Stomach smooth muscle (tissue), 2 donors: Measurements from ENCODE around the gene UBFD1.
"Not testable (repeated sequence)": the region's sequence is repeated elsewhere in the genome, so short reads cannot be mapped to it uniquely, and the experiment has no call there.

Source experiments
- H3K27ac ChIP-seq: one replicate; pipeline ENCODE4 v1.7.0; 2013; ENCODE audit warnings: mild to moderate bottlenecking, low read length, inconsistent platforms
- H3K27me3 ChIP-seq, 2 donors: one replicate each; pipeline ENCODE4 v1.7.0; 2013; ENCODE audit warnings: low read length in 2 of 2; ENCODE audit not compliant: insufficient read depth in 2 of 2, control insufficient read depth in 1 of 2
- H3K36me3 ChIP-seq, 2 donors: one replicate each; pipeline ENCODE4 v1.7.0; 2013; ENCODE audit warnings: low read length in 2 of 2; ENCODE audit not compliant: control insufficient read depth in 2 of 2, insufficient read depth in 2 of 2
- H3K4me1 ChIP-seq: one replicate; pipeline ENCODE4 v1.7.0; 2013; ENCODE audit warnings: low read length; ENCODE audit not compliant: control insufficient read depth, insufficient read depth
- H3K4me3 ChIP-seq, 2 donors: one replicate each; pipeline ENCODE4 v1.7.0; 2013; ENCODE audit warnings: low read length in 2 of 2
- H3K9ac ChIP-seq, 2 donors: one replicate each; pipeline ENCODE4 v1.7.0; 2013; ENCODE audit warnings: low read length in 2 of 2, mild to moderate bottlenecking in 1 of 2
- H3K9me3 ChIP-seq, 2 donors: one replicate each; pipeline ENCODE4 v1.7.0; 2013; ENCODE audit warnings: low read length in 2 of 2; ENCODE audit not compliant: control insufficient read depth in 2 of 2
- donor health status: healthy.
- donor health status: Pancreatic carcinoma.

Gene UBFD1

DNA sequence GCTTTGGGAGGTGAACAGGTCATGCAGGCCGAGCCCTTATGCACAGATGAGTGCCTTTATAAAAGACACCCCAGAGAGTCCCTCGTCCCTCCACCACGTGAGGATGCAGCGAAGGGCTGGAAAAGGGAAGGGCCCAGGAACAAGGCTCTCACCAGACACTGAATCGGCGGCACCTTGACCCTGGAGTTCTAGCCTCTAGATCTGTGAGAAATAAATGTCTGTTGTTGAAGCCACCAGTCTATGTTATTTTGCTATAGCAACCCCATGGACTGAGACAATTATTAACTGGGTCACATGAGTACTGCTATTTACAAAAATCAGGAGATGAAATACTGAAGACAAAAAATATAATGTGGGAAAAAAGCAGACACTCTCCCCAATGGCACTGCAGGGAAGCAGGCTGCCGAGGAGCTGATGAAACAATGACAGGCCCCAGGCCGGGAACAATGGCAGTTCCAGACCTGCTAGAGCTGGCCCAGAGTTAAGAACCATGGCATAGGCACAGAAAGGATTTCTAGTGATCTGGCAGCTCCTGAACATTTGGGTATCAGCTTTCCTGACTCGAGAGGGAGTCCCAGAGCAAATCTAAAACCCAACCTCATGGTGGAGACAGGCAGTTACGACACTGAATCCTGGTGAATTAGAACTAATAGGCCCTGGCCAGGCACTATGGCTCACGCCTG lies 29.4 kb upstream of the UBFD1 start:
- Histone ChIP-seq H3K4me1 (no peaks in the 10 kb centered on the region), H3K9ac (no peak overlapping the region), H3K36me3 (peaks cover 29 to 47% of the 10 kb centered on the region in 2 donors), H3K4me3 (no peak overlapping the region), H3K9me3 (no peaks in the 10 kb centered on the region), H3K27me3 (no peaks in the 10 kb centered on the region), H3K27ac (no peak overlapping the region)

- peaks cover 29 to 44% of the 10 kb centered on the region in 2 donors for H3K36me3 ChIP-seq
- no peaks in the 10 kb centered on the region for H3K4me1 ChIP-seq
- no peaks in the 10 kb centered on the region for H3K9me3 ChIP-seq
- H3K9ac ChIP-seq = no peak overlapping the region
- H3K4me3 ChIP-seq = no peak overlapping the region
- H3K27ac ChIP-seq = no peak overlapping the region
- H3K27me3 ChIP-seq = no peaks in the 10 kb centered on the region
Measured at GRCh38 chr16:23528644-23529310, 28.8 kb upstream of the UBFD1 start.

DNA sequence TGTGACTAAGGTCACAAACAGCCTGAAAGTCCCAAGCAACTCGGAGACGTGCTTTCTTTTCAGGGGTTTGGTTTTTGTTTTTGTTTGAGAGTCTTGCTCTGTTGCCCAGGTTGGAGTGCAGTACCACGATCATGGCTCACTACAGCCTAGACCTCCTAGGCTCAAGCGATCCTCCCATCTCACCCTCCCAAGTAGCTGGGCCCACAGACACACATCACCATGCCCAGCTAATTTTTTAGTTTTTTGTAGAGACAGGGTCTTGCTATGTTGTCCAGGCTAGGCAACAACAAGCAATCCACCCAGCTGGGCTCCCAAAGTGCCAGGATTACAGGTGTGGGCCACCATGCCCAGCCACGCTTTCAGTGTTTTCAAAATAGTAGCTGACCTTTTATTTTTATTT lies 27.5 kb upstream of the UBFD1 start:
- peaks cover 32 to 46% of the 10 kb centered on the region in 2 donors for H3K36me3 ChIP-seq
- no peak overlapping the region for H3K9ac ChIP-seq
- H3K4me1 ChIP-seq = no peaks in the 10 kb centered on the region
- H3K4me3 ChIP-seq = no peak overlapping the region
- H3K27me3 ChIP-seq = no peaks in the 10 kb centered on the region
- no peak overlapping the region for H3K27ac ChIP-seq
- no peaks in the 10 kb centered on the region for H3K9me3 ChIP-seq

GRCh38 chr16:23532448-23532847 lies 25.1 kb upstream of the UBFD1 start:
- H3K27ac ChIP-seq = no peak overlapping the region
- H3K4me3 ChIP-seq = no peak overlapping the region
- H3K27me3 ChIP-seq = no peaks in the 10 kb centered on the region
- peaks cover 38 to 49% of the 10 kb centered on the region in 2 donors for H3K36me3 ChIP-seq
- no peak overlapping the region for H3K9ac ChIP-seq
- no peaks in the 10 kb centered on the region for H3K9me3 ChIP-seq
- H3K4me1 ChIP-seq = no peaks in the 10 kb centered on the region

DNA sequence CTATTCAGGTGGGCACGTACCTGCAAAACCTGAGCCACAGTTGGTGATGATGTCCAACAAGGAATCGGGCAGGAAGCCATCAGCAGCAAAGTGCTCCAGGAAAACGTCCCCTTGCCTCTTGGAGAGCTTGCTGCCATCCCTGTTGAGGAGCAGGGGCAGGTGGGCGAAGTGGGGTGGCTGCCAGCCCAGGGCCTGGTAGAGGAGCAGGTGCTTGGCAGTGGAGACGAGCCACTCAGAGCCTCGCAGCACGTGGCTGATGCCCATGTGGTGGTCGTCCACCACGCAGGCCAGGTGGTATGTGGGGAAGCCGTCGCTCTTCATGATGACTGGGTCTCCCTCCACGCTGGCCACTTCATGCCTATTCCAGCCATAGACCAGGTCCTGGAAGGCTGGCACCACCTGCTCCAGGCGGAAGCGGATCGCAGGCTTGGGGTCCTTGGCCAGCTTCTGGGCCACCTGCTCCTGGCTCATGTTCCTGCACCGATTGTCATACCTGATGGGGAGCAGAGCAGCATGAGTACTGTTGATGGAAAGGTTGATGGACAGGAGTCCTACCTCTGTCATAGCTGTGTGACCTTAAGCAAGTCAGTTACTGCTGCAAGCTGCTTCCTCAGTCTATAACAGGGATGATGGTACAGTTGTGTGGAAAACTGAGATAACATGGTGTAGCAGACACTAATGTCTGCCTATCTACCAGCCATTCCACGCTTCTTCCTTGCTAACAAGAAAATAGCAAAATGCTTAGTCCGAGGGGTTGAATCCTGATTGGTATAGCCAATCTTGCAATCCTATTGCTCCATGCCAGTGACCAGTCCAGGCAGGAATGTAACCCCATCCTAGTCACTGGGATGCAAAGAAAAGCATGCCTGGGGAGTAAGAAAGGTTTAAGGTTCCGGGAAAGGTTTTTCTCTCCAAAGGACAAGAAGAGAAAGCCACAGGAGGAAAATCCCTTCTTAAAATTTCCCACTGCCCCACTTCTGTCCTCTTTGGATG lies 22.4 kb upstream of the UBFD1 start:
- no peak overlapping the region for H3K9ac ChIP-seq
- H3K27ac ChIP-seq = no peak overlapping the region
- H3K4me3 ChIP-seq = no peak overlapping the region
- H3K27me3 ChIP-seq = no peaks in the 10 kb centered on the region
- no peaks in the 10 kb centered on the region for H3K9me3 ChIP-seq
- peaks cover 26 to 29% of the 10 kb centered on the region in 2 donors for H3K36me3 ChIP-seq
- no peaks in the 10 kb centered on the region for H3K4me1 ChIP-seq

GRCh38 chr16:23535901-23536300 lies 21.6 kb upstream of the UBFD1 start:
- Histone ChIP-seq H3K4me1 (no peaks in the 10 kb centered on the region), H3K27me3 (no peaks in the 10 kb centered on the region), H3K4me3 (no peak overlapping the region), H3K9me3 (no peaks in the 10 kb centered on the region), H3K27ac (no peak overlapping the region), H3K9ac (no peak overlapping the region), H3K36me3 (peaks cover 29 to 33% of the 10 kb centered on the region in 2 donors)

GRCh38 chr16:23537390-23537789 lies 20.1 kb upstream of the UBFD1 start:
- Histone ChIP-seq H3K27ac (no peak overlapping the region), H3K9me3 (no peaks in the 10 kb centered on the region), H3K9ac (no peak overlapping the region), H3K4me3 (no peak overlapping the region), H3K27me3 (no peaks in the 10 kb centered on the region), H3K4me1 (no peaks in the 10 kb centered on the region), H3K36me3 (peaks cover 24 to 31% of the 10 kb centered on the region in 2 donors)

DNA sequence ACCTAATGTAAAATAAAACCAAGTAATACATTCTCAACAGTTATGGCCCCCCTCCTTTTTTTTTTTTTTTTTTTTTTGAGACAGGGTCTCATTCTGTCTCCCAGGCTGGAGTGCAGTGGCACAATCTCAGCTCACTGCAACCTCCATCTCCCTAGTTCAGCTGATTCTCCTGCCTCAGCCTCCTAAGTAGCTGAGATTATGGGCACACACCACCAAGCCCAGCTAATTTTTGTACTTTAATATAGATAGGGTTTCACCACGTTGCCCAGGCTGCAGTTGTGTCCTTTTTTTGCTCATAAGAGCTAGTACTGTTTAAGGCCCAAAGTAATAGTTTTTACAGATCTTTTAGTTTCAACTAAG lies 18.6 kb upstream of the UBFD1 start:
- Histone ChIP-seq H3K36me3 (peaks cover 26 to 31% of the 10 kb centered on the region in 2 donors), H3K4me1 (no peaks in the 10 kb centered on the region), H3K4me3 (no peak overlapping the region), H3K27ac (no peak overlapping the region), H3K9me3 (no peaks in the 10 kb centered on the region), H3K9ac (no peak overlapping the region), H3K27me3 (no peaks in the 10 kb centered on the region)

DNA sequence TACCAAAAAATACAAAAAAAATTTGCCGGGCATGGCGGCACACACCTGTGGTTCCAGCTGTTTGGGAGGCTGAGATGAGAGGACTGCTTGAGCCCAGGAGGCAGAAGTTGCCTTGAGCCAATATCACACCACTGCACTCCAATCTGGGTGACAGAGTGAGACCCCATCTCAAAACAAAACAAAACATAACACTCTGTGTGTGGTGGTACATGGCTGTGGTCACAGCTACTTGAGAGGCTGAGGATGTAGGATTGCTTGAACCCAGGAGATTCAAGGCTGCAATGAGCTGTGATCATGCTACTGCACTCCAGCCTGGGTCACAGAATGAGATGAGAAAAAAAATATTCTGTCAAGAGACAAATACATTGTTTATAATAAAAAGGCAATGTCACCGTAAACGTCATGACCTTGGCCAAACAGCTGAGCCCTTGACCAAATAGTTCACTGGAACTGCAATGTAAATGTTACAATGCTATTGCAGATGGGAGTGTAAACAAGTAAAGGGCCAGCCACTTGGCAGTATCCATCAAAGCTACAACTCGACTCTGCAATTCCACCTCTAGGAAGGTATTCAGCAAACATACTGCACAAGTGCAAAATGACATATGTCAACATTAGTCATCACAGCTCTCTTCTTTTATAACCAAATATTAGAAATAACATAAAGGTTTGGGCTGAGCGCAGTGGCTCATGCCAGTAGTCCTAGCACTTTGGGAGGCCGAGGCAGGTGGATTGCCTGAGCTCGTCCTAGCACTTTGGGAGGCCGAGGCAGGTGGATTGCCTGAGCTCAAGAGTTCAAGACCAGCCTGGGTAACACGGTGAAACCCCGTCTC lies 17.3 kb upstream of the UBFD1 start:
- Histone ChIP-seq H3K9ac (no peak overlapping the region), H3K27me3 (no peaks in the 10 kb centered on the region), H3K9me3 (no peaks in the 10 kb centered on the region), H3K4me3 (no peak overlapping the region), H3K27ac (no peak overlapping the region), H3K4me1 (no peaks in the 10 kb centered on the region), H3K36me3 (peaks cover 19 to 25% of the 10 kb centered on the region in 2 donors)

DNA sequence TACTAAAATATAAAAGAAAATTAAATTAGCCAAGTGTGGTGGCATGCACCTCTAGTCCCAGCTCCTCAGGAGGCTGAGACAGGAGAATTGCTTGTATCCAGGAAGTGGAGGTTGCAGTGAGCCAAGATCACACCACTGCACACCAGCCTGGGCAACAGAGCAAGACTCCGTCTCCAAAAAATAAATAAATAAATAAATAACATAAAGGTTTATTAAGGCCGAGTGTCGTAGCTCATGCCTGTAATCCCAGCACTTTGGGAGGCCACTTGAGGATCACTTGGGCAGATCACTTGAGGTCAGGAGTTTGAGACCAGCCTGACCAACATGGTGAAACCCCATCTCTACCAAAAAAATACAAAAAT lies 16.7 kb upstream of the UBFD1 start:
- not testable (repeated sequence) for H3K4me1 ChIP-seq, H3K9ac ChIP-seq, H3K27ac ChIP-seq, H3K4me3 ChIP-seq, H3K27me3 ChIP-seq, H3K9me3 ChIP-seq
- H3K36me3 ChIP-seq = peaks cover 16 to 25% of the 10 kb centered on the region in 2 donors
